LNCAP (cell line): ENCODE data around the gene SEPTIN8.

Experiments used
- TF ChIP-seq, protein P1 (sequence below): fragments of 450-650 bp; IDR thresholded peaks from 2 replicates; pipeline ENCODE4 v1.5.1; 2017; ENCODE audit warnings: mild to moderate bottlenecking

Gene SEPTIN8

GRCh38 chr5:132791026-132791425 is 14.0 kb upstream of the SEPTIN8 start:
- TF ChIP-seq, protein P1, sequence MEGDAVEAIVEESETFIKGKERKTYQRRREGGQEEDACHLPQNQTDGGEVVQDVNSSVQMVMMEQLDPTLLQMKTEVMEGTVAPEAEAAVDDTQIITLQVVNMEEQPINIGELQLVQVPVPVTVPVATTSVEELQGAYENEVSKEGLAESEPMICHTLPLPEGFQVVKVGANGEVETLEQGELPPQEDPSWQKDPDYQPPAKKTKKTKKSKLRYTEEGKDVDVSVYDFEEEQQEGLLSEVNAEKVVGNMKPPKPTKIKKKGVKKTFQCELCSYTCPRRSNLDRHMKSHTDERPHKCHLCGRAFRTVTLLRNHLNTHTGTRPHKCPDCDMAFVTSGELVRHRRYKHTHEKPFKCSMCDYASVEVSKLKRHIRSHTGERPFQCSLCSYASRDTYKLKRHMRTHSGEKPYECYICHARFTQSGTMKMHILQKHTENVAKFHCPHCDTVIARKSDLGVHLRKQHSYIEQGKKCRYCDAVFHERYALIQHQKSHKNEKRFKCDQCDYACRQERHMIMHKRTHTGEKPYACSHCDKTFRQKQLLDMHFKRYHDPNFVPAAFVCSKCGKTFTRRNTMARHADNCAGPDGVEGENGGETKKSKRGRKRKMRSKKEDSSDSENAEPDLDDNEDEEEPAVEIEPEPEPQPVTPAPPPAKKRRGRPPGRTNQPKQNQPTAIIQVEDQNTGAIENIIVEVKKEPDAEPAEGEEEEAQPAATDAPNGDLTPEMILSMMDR = no peak

- TF ChIP-seq, protein P1 = no peak
Measured at GRCh38 chr5:132790201-132790865, 13.3 kb upstream of the SEPTIN8 start.

DNA sequence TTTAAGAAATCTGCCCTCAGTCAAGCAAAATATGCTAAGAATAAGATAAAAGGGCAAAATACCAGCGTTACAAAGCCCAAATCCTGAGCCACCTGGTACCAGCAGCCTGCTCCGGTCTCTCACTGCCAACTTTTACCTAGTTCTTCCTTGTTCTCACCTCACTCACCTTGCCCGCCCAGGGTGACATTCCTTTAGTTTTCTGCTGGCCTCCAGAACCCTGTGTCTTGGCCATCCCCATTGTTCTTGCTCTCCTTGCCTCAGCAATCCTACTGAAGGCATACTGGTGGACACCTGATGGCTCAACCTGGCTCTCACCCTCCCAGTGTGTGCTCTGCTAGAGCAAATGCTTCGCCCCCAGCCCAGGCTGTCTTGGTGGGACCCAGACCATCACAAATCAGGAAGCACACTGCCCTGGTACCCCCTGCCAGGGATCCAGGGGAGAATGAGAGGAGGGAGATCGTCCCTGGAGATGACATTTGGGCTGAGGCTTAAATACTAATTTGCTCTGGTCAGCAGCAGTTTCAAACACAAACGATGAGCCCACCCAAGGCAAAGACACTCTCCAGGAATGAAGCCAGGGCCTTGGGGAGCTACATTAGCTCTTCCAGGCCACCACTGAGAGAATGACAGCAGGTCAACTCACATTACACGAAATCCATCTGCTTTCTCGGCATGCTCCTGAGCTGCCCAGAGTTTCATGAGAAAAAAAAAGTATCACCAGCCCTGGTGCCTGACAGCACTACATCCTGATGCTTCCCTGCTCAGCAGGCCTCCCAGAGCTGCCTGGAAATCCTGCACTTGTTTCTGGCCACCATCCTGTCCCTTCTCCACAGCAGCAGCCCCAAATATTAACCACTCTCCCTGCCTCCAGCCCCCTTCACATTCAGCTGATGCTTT is 12.2 kb upstream of the SEPTIN8 start:
- TF ChIP-seq, protein P1 = no peak

DNA sequence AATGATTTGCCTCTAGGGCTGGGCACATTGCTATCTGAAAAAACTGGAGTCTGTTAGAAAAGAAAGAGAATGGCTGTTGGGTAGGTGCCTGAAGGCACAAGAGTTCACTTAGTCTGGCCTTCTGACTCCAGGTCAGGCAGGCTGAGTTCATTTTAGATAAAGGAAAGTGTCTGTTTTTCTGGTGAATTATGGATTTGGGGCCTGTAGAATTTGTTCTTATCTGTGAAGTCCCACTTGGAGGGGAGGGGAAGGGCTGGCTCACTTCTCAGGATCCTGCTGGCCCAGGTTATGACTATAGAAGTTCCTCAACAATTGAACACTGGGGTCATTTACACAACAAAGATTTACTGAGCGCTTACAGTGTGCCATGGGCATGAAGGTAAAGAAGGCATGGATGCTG is 11.5 kb upstream of the SEPTIN8 start:
- TF ChIP-seq, protein P1 = no peak

DNA sequence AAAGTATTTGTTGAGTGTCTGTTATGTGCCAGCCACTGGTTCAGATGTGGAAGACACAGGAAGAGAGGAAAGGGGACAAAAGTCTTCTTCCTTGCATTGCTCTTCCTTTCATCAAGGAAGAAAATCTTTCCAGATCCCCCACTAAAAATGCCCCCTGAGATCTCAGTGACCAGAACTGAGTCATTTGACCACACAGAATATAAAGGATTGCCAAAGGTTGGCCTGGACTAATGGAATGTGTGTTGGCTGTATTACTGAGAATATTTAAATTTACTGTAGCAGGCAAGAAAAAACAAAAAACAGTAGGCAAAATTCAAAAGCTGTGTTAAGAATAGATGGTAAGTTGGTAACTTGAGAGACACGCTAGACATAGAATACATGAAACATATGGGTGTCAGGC is 10.0 kb upstream of the SEPTIN8 start:
- TF ChIP-seq, protein P1 = no peak

DNA sequence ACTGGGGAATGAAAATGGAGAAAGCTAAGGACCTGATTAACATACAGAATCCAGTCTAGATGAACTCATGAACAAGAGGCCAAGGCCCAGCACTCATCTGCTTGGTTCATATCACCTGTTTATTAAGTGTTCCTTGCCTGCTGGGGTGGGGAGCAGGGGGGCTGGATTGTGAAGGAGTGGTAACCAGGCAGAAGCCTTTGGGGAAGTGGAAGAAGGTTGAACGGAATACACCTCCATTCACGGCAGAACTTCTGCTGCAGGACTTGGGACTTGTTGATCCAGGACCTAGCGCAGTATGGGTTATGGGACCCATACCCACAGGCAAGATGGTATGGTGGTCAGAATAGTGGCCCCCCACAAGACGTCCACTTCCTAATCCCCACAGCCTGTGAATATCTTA is 8.8 kb upstream of the SEPTIN8 start:
- TF ChIP-seq, protein P1 = no peak

DNA sequence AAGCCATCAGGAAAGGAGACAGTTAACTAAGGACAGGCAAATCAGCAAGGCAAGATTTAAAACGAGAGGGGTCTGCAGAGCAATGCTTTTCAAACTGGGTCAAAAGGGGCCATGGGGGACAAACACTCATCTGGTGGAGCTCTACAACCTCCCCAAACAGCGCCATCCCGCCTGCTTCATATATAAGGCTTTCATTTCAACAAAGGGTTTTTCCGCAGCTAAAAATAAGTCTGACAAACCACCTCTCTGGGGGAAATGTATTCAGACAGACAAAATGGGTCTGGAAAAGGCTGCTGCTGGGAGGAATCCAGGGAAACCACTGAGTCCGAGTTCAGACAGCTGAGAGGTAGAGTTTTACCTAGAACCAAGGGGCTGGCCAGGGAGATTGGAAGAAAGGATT is 8.3 kb upstream of the SEPTIN8 start:
- TF ChIP-seq, protein P1 = no peak
